HK-2 (cell line): ENCODE results near the gene BAIAP2.

Source experiments
- DNase-seq: peaks from one replicate; pipeline ENCODE4 v3.0.0-alpha.2; 2018; ENCODE audit not compliant: unreplicated experiment

BAIAP2 gene

GRCh38 chr17:81037026-81037797 is 2.3 kb downstream of the BAIAP2 start:
- no peak for DNase-seq

DNA sequence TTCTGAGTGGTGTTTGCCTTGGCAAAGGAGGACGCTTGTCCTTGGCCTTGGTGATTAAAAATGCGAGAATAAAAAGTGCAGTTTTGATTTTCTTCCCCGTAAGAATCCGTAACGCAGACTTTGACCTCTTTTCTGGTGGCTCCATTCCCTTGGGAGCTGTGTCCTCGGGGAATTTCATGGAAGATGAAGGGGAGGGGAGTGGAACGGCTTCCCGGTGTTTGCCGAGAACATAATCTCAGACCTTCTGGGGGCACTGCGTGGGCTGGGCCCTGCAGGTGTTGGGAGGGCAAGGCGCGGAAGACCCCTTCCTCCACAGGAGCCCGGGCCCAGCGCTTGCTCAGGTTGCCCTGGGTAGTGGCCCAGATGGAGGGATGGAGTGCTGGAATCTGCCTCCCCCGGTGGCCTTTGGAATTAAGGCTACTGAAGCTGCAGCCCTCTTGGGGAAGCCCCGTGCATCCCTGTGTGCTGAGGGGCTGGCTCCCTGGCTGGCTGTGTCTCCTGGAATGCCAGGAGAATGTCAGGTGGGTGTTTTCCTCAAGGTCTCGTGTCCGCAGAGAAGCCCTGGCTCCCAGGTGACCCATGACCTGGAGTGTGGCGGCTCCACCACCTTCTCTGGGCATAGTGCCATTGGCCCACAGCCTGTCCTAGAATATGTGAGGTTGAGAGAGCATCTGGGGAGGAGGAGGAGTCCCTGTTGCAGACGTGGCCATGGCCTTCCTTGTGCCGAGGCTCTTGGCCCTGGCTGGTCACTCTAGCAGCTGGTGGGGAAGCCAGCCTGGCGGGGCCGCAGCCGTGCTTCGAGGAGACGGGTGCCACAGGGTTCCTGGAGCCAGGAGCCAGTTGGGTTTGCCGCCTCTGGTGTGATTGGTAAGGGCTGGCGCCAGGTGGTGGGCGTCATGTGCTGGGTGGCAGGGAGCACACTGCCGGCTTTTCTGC is 3.1 kb downstream of the BAIAP2 start:
- no peak for DNase-seq

GRCh38 chr17:81039096-81039495 is 4.1 kb downstream of the BAIAP2 start:
- DNase-seq: no peak

GRCh38 chr17:81039854-81040758 is 5.2 kb downstream of the BAIAP2 start:
- peak; percentile 69 for DNase-seq

DNA sequence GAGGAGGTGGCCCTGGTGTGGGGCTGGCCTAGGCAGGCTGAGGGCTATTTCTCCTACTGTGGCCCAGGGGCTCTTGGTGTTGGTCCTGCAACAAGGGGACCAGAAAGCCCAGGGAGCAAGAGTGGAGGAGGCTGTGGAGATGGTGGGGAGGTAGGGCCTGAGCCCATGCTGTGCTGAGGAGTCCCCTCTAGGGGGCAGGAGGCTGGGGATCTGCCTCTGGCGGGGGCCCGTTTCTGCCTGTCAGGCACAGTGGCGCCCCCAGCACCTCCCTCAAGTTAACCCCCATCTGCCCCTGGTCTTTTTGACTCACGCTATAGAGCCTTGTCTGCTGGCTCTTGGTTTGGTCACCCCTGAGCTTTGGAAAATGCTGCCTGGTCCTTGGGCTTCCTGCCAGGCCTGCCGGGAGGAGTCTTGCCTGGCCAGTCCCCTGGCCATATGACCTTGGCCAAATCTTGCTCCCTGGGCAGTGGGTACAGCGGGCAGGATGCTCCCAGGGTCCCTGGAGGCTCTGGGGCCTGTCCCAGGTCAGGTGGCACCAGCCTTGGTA is 5.9 kb downstream of the BAIAP2 start:
- no peak for DNase-seq

GRCh38 chr17:81042606-81043005 is 7.7 kb downstream of the BAIAP2 start:
- no peak for DNase-seq

DNA sequence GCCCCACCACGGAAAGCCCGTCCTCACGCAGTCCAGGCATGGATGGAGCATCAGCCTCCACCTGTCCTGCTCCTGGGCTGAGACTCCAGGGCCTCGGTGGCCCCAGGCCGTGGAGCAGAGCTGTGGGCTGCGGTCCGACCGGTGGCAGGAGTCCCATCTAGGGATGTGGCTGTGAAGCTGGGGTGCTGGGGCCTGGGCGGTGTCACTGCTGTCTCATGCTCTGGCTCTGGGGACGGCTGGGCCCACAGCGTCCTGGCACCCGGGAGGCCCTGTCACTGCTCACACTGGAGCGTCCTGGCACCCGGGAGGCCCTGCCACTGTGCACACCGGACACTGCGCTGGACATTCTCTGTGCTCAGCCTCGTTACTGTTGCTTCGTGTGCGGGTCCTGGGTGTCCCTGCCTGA is 8.4 kb downstream of the BAIAP2 start:
- DNase-seq: no peak

DNA sequence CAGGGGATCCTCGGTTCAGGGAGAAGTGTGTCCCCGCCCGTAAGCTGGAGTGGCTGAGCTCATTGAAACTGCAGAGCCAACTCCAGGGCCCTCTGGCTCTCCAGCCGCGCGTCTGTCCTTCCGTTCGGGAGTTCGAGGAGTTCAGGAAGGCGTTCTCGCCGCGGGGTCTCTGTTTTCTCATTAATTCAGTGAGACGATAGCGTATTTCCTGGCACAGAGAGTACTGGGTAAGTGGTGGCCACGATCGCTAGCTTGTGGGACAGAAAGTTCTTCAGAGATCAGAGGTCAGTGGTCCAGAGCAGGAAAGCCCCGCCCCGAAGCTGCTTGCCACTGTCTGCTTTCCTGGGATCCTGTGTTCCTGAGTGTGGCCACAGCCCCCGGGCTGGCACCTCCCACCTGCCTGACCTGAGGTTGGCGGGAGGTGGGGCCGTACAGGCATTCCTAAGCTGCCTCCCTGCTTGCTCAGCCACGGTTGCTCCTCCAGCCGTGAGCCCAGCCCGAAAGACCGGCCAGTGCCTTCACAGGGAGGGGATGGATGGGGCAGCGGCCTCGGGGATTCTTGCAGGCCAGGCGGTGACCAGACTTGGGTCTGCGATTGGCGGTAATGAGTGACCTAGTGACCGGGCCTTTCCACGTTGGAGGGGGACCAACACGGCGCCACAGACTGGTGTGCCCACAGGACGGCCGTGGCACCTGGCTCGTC is 8.9 kb downstream of the BAIAP2 start:
- DNase-seq: peak; percentile 95

DNA sequence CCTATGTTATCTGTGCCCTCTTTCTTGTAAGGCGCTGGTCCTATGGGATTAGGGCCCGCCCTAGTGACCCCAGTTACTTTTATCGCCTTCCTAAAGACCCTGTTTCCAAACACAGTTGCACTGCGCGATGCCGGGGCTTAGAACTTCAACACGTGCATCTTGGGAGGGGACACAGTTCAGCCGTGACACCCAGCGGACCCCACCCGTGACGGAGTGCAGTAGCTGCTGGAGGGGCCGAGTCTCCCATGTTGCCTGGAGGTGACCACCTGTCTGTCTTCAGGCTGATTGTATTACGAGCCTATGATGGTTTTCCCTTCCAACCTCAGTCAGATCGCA is 9.4 kb downstream of the BAIAP2 start:
- DNase-seq: no peak

DNA sequence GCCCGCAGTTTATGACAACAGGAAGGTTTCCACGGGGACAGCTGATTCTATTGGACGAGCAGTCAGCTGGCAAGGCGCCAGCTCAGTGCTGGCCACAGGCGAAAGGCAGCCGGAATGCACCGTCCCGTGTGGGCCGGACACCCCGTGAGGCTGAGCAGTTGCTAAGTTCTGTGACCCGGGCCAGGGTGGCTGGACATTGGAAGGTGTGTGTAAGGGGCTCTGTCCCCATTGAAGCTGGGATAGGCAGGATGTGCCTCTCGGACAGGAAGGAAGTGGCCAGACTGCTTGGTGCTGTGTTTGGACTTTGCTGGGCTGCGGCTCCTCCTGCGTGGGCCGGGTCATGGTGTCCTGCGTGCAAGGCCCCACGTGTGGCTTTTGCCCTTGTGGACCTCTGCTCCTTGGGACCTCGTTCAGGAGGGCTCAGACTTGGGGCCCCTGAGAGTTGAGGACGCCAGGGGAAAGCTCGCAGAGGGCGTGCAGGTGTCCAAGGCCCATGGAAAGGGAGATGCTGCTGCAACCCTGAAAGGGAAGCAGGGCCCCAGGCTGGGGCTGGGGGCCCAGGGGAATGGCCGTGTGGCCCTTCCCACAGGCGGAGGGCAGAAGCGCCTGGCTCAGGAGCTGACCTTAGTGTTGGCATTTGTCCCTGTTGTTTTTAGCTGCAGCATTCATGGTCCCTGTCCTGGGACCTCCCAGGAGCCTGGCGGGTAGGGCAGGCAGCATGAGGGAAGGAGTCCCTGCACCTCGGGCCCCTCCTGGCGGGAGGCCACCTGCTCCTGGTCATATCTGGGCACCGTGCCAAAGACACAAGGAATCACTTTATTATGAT is 10.0 kb downstream of the BAIAP2 start:
- peak; percentile 88 for DNase-seq

DNA sequence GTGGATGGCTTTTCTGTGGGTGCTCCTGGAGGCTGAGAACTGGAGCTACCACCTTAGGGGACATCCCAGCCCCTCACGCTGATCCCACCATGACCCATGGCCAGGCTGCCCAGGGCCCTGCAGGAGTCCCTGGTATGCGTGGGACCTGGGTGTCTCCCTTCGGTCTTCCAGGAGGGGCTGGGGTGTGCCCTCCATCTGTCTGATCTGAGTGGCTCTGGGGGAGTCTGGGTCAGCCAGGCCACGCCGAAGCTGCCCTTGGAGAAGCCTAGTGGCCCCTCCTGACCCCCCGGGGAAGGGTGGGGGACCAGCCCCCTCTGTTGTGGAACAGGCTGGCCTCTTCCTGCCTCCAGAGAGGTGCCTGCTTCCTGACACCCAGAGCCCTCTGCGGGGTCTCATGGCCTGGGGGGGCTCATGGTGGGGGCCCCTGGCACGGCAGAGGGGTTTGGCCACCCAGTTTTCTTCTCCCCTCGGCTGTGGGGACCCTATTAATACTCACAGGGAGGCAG is 10.7 kb downstream of the BAIAP2 start:
- DNase-seq: no peak

DNA sequence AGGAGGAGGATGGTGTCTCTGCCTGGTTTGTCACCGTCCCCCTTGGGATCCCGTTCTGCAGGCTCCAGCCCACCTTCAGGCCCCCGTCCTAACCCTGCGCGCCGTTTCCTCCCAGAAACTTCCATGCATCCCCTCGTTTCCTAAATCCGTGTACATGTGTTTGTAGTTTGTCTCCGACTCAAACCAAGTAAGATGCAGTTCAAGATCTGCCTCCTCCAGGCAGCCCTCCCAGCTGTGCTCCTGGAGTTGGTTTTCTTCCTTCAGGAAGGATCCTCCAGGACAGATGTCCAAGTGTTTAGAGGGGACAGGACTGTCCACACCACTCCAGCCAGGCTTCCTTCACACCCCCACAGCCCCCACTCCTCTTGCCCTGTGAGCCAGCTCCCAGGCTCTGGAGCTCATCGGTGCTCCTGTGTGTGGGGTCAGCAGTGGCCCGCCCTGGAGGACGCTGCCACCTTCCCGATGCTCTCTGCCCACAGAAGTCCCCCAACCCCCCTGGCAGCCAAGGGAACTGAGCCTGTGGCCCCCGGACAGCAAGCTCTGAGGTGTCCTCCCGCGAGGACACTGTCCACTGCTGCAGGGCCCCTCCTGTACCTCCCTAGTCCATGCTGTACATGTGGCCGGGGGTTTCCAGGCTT is 11.3 kb downstream of the BAIAP2 start:
- no peak for DNase-seq

- DNase-seq: no peak
Measured at GRCh38 chr17:81046770-81047359, 11.9 kb downstream of the BAIAP2 start.

- DNase-seq: no peak
Measured at GRCh38 chr17:81048827-81049371, 13.9 kb downstream of the BAIAP2 start.

DNA sequence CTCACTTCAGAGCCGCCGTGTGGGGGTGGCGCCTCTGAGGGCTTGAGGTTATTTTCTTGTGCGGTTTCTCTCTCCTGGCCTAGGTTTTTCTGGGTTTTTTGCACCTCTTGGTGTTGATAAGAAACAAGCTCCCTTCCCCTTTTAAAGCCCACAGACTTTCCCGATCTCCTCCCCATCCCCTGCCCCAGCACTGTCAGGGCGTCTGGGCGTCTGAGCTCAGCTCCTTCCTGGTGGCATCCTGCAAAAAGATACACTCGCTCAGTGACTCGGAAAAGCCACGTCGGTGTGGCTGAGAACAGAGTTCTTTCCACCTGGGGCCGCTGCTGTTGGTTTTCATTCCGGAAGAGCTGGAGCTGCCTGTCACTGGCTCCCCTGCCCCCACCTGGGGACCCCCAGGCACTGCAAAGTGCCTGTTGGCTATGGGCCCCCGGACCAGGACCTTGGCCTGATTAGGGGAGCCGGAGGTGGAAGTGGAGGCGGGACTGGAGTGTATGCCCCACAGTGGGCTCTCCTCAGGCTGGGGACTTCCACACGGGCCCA is 14.5 kb downstream of the BAIAP2 start:
- DNase-seq: peak; percentile 62

DNA sequence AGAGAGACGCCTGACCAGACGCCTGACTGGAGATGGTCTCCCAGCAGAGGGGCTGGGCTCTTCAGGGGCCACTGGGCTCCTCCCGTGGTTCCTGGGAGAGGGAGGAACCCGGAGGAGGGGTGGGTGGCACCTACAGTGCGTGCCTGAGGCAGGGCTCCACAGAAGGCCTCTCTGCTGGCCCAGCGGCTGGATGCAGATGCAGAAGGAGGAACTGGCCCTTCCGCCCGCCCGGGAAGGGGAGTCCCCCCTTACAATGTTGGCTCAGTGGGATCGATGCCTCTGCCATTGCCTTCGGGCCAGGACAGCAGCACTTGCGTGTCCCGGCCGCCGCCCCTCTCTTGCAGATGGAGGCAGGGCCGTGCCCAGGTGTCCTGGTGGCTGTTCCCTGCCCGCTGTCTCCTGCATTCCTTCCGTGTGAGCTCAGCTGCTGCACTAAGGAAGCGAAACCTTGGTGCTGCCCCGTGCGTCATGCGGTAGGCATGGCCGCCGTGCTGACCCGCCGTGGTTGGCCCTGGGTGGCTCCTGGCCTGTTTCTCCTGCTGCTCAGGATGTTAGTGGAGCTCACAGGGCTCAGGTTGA is 15.1 kb downstream of the BAIAP2 start:
- peak; percentile 94 for DNase-seq

- DNase-seq: no peak
Measured at GRCh38 chr17:81050645-81051625, 16.0 kb downstream of the BAIAP2 start.
